Neuron (in vitro differentiated cells): ENCODE data around the gene PGPEP1.
"Not testable (repeated sequence)": the region's sequence is repeated elsewhere in the genome, so short reads cannot be mapped to it uniquely, and the experiment has no call there.

Source experiments
- H2AFZ ChIP-seq: one replicate; pipeline ENCODE4 v1.6.1; 2013; ENCODE audit warnings: low read depth, mild to moderate bottlenecking, inconsistent platforms, low read length, moderate library complexity
- H3K27me3 ChIP-seq: one replicate; pipeline ENCODE4 v1.6.1; 2013; ENCODE audit warnings: low read length; ENCODE audit not compliant: insufficient read depth
- H3K36me3 ChIP-seq: one replicate; pipeline ENCODE4 v1.6.1; 2013; ENCODE audit warnings: low read length; ENCODE audit not compliant: insufficient read depth
- H3K4me1 ChIP-seq: one replicate; pipeline ENCODE4 v1.6.1; 2013; ENCODE audit warnings: low read length; ENCODE audit not compliant: insufficient read depth
- H3K4me3 ChIP-seq: 2 replicates; pipeline ENCODE4 v1.5.1; 2013; ENCODE audit warnings: mild to moderate bottlenecking, low read length, moderate library complexity
- H3K9me3 ChIP-seq: one replicate; pipeline ENCODE4 v1.6.1; 2013; ENCODE audit warnings: low read length

PGPEP1 gene

GRCh38 chr19:18311502-18312091, 28.8 kb upstream of the PGPEP1 start:
- Histone ChIP-seq H2AFZ (no peak overlapping the region), H3K4me1 (no peaks in the 10 kb centered on the region), H3K27me3 (no peaks in the 10 kb centered on the region), H3K36me3 (peaks cover 73% of the 10 kb centered on the region), H3K9me3 (no peaks in the 10 kb centered on the region), H3K4me3 (no peak overlapping the region)

GRCh38 chr19:18312092-18312534, 28.3 kb upstream of the PGPEP1 start:
- H3K4me3 ChIP-seq: no peak overlapping the region
- no peaks in the 10 kb centered on the region for H3K4me1 ChIP-seq
- H3K9me3 ChIP-seq: no peaks in the 10 kb centered on the region
- no peaks in the 10 kb centered on the region for H3K27me3 ChIP-seq
- H2AFZ ChIP-seq: no peak overlapping the region
- peaks cover 70% of the 10 kb centered on the region for H3K36me3 ChIP-seq

- Histone ChIP-seq H3K36me3 (peaks cover 58% of the 10 kb centered on the region), H3K4me3 (no peak overlapping the region), H2AFZ (no peak overlapping the region), H3K4me1 (no peaks in the 10 kb centered on the region), H3K27me3 (no peaks in the 10 kb centered on the region), H3K9me3 (no peaks in the 10 kb centered on the region)
Measured at GRCh38 chr19:18313398-18313797, 27.0 kb upstream of the PGPEP1 start.

- Histone ChIP-seq H3K4me1 (peaks cover 12% of the 10 kb centered on the region), H3K27me3 (no peaks in the 10 kb centered on the region), H3K36me3 (peaks cover 22% of the 10 kb centered on the region), H3K4me3 (no peak overlapping the region), H3K9me3 (no peaks in the 10 kb centered on the region), H2AFZ (no peak overlapping the region)
Measured at GRCh38 chr19:18317961-18318800, 22.2 kb upstream of the PGPEP1 start.

- no peaks in the 10 kb centered on the region for H3K9me3 ChIP-seq
- peaks cover 19% of the 10 kb centered on the region for H3K4me1 ChIP-seq
- H3K36me3 ChIP-seq: peaks cover 16% of the 10 kb centered on the region
- no peaks in the 10 kb centered on the region for H3K27me3 ChIP-seq
- no peak overlapping the region for H3K4me3 ChIP-seq
- no peak overlapping the region for H2AFZ ChIP-seq
Measured at GRCh38 chr19:18319591-18320135, 20.7 kb upstream of the PGPEP1 start.

GRCh38 chr19:18320865-18321733, 19.3 kb upstream of the PGPEP1 start:
- H2AFZ ChIP-seq: no peak overlapping the region
- no peaks in the 10 kb centered on the region for H3K27me3 ChIP-seq
- H3K4me1 ChIP-seq: peaks cover 19% of the 10 kb centered on the region
- H3K4me3 ChIP-seq: peak overlapping the region; percentile 95
- H3K9me3 ChIP-seq: no peaks in the 10 kb centered on the region
- H3K36me3 ChIP-seq: peaks cover 5% of the 10 kb centered on the region

GRCh38 chr19:18321734-18322102, 18.7 kb upstream of the PGPEP1 start:
- Histone ChIP-seq H3K27me3 (no peaks in the 10 kb centered on the region), H3K4me3 (peak overlapping the region; percentile 95), H3K36me3 (peaks cover 5% of the 10 kb centered on the region), H2AFZ (no peak overlapping the region), H3K9me3 (no peaks in the 10 kb centered on the region), H3K4me1 (peaks cover 19% of the 10 kb centered on the region)

GRCh38 chr19:18322318-18322758, 18.1 kb upstream of the PGPEP1 start:
- Histone ChIP-seq H3K36me3 (peaks cover 5% of the 10 kb centered on the region), H3K4me1 (peaks cover 19% of the 10 kb centered on the region), H2AFZ (peak overlapping the region; percentile 49), H3K27me3 (no peaks in the 10 kb centered on the region), H3K4me3 (peak overlapping the region; percentile 95), H3K9me3 (no peaks in the 10 kb centered on the region)

GRCh38 chr19:18322759-18323460, 17.5 kb upstream of the PGPEP1 start, which contains the start of gene LSM4:
TSS of gene LSM4 (minus strand) at chr19:18323076. CDS start at chr19:18323020, 56 bp downstream.
- peak within 1 kb of the TSS; percentile 95 for H3K4me3 ChIP-seq
- H2AFZ ChIP-seq: peak within 1 kb of the TSS; percentile 53
- H3K27me3 ChIP-seq: no peaks in the 10 kb centered on the region
- H3K4me1 ChIP-seq: peaks cover 19% of the 10 kb centered on the region
- peaks cover 5% of the 10 kb centered on the region for H3K36me3 ChIP-seq
- H3K9me3 ChIP-seq: no peaks in the 10 kb centered on the region

- H3K9me3 ChIP-seq, H2AFZ ChIP-seq, H3K36me3 ChIP-seq, H3K4me3 ChIP-seq, H3K27me3 ChIP-seq: not testable (repeated sequence)
- H3K4me1 ChIP-seq: peaks cover 26% of the 10 kb centered on the region
Measured at GRCh38 chr19:18324373-18324731, 16.0 kb upstream of the PGPEP1 start.

- H3K9me3 ChIP-seq: no peaks in the 10 kb centered on the region
- H3K27me3 ChIP-seq: no peaks in the 10 kb centered on the region
- no peak overlapping the region for H2AFZ ChIP-seq
- H3K4me3 ChIP-seq: no peak overlapping the region
- H3K36me3 ChIP-seq: no peaks in the 10 kb centered on the region
- peaks cover 19% of the 10 kb centered on the region for H3K4me1 ChIP-seq
Measured at GRCh38 chr19:18326772-18327171, 13.6 kb upstream of the PGPEP1 start.

GRCh38 chr19:18328340-18329034, 11.9 kb upstream of the PGPEP1 start:
- no peaks in the 10 kb centered on the region for H3K9me3 ChIP-seq
- no peaks in the 10 kb centered on the region for H3K36me3 ChIP-seq
- H2AFZ ChIP-seq: peak overlapping the region; percentile 66
- H3K4me3 ChIP-seq: peak overlapping the region; percentile 43
- no peaks in the 10 kb centered on the region for H3K27me3 ChIP-seq
- peaks cover 11% of the 10 kb centered on the region for H3K4me1 ChIP-seq
